Diencephalon (tissue), 1 donor: ENCODE measurements around the gene CXorf49B. TPM values are rescaled to one million over a fixed set of nuclear protein-coding genes. Genes with fewer than 3 reads are reported as not detected.

ENCODE experiments used
- small RNA-seq: library from RNA; depleted of rRNA; stranded (forward); fragments of <200 nt; gene quantifications from one replicate; pipeline ENCODE3, GENCODE V24; 2014
- total RNA-seq: library from RNA; depleted of rRNA; stranded (reverse); fragments of >200 nt; gene quantifications from one replicate; pipeline ENCODE4 v1.2.3, GENCODE V29; 2014

The CXorf49B gene
- not detected for total RNA-seq

DNA sequence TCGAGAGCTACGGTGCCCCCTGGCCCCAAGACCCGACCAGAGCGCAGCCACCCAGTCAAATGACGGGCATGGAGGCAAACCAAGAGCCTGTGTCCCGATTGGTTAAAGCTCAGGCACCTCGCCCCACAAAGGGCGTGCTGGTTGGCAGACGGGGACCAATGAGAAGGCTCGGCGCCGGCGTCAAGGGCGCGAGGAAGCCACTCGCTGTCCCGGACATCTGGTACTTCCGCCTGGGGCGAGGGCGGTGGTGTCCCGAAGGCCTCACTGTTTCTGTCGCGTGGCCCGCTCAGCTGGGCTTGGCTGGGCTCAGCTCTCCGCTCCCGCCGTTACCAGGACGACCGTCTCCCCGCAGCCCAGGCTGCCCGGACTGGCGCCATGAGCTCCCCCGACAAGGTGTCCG is at the start of gene CXorf49B:
Gene CXorf49B (plus strand): TSS at position 301 of the 400 bp plus-strand sequence. CDS start 75 bp downstream, at position 376.

DNA sequence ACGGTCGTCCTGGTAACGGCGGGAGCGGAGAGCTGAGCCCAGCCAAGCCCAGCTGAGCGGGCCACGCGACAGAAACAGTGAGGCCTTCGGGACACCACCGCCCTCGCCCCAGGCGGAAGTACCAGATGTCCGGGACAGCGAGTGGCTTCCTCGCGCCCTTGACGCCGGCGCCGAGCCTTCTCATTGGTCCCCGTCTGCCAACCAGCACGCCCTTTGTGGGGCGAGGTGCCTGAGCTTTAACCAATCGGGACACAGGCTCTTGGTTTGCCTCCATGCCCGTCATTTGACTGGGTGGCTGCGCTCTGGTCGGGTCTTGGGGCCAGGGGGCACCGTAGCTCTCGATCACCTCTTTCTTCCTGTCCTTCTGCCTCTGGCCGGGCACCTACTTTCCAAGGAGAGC is 45.0 kb upstream of the CXorf49B start, which contains the start of gene CXorf49:
Gene CXorf49 (minus strand): TSS at position 101 of the 400 bp plus-strand sequence. CDS start 134 bp downstream, outside the sequence.

Small RNA genes within 50 kb of the gene (small RNA-seq; reads per million reads assigned to genes)
- not detected for gene BX276092.1
- not detected for gene BX276092.6
- gene BX276092.8, result not detected

Other genes starting within 250 kb of the CXorf49B start
- gene OGT, start 230.2 kb upstream of the CXorf49B start, total RNA-seq, result 191 TPM
- 2.8 TPM for gene GCNA, start 184.9 kb upstream of the CXorf49B start, total RNA-seq
- not detected for gene CXCR3, start 144.8 kb upstream of the CXorf49B start, total RNA-seq
- not detected for gene CXorf49, start 45.1 kb upstream of the CXorf49B start, total RNA-seq
- 4.8 TPM for gene NHSL2, start 147.5 kb downstream of the CXorf49B start, total RNA-seq